ENCODE data around the gene MYLK. TPM values are rescaled to one million over a fixed set of nuclear protein-coding genes. Genes with fewer than 3 reads are reported as not detected.
"Not testable (repeated sequence)": the region's sequence is repeated elsewhere in the genome, so short reads cannot be mapped to it uniquely, and the experiment has no call there.

MYLK gene
- polyA plus RNA-seq, 2 donors: 14.2 to 104 TPM

- peaks cover 0 to 2% of the 10 kb centered on the region in 2 donors for H3K4me1 ChIP-seq (ENCODE audit: control insufficient read depth in 2 of 2, insufficient read depth in 2 of 2, low read length in 1 of 2)
- peaks cover 0 to 1% of the 10 kb centered on the region in 2 donors for H3K36me3 ChIP-seq (ENCODE audit: control insufficient read depth in 2 of 2, insufficient read depth in 2 of 2, low read length in 1 of 2)
- H3K27ac ChIP-seq (ENCODE audit: low read depth in 2 of 2, low read length in 1 of 2): no peak overlapping the region
- H3K4me3 ChIP-seq (ENCODE audit: low read depth in 1 of 2, low read length in 2 of 2): no peak overlapping the region
- no peaks in the 10 kb centered on the region for H3K27me3 ChIP-seq (ENCODE audit: control insufficient read depth in 1 of 2, insufficient read depth in 2 of 2, low read length in 2 of 2)
- 87 to 89% methylated on average over 5 of the region's 5 CpGs for WGBS, 2 donors
- no peaks in the 10 kb centered on the region for H3K9me3 ChIP-seq (ENCODE audit: control insufficient read depth in 2 of 2, insufficient read depth in 1 of 2, low read depth in 1 of 2, low read length in 1 of 2)
These were observed 275.1 kb downstream of the MYLK start for GRCh38 chr3:123609063-123609462.

DNA sequence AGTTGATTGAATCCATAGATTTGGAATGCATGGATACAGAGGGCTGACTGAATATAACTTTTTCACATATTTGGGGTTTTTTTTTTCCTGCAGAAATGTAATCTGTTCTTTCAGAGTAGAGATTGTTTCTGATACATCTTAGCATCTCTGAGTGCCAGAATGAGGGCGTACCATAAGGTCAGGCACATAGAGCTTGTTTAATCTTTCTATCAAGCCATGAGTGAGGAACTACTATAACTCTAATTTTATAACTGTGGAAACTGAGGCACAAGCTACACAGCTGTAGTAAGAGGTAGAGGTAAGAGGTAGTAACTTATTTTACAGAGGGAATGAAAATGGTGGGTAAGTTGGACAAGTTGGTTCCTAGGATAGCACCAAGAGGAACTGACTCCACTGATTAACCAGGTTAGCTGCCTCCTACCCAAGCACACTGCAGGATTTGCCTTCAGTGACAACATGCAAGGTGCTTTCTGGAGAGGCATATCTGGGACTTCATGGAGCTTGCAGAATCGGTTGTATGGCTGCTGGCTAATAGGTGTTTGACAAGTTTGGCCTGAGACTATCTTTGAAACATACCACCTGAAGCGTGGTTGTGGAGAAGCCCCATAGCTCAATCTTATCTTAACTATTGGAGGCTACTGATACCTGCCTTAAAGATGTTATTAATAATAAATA lies 275.7 kb downstream of the MYLK start:
- H3K4me1 ChIP-seq (ENCODE audit: control insufficient read depth in 2 of 2, insufficient read depth in 2 of 2, low read length in 1 of 2): peaks cover 0 to 3% of the 10 kb centered on the region in 2 donors
- no peak overlapping the region for H3K27ac ChIP-seq (ENCODE audit: low read depth in 2 of 2, low read length in 1 of 2)
- H3K9me3 ChIP-seq (ENCODE audit: control insufficient read depth in 2 of 2, insufficient read depth in 1 of 2, low read depth in 1 of 2, low read length in 1 of 2): no peaks in the 10 kb centered on the region
- no peak overlapping the region for H3K4me3 ChIP-seq (ENCODE audit: low read depth in 1 of 2, low read length in 2 of 2)
- H3K36me3 ChIP-seq (ENCODE audit: control insufficient read depth in 2 of 2, insufficient read depth in 2 of 2, low read length in 1 of 2): no peaks in the 10 kb centered on the region
- WGBS, 2 donors: 84 to 93% methylated on average over 3 of the region's 3 CpGs
- H3K27me3 ChIP-seq (ENCODE audit: control insufficient read depth in 1 of 2, insufficient read depth in 2 of 2, low read length in 2 of 2): no peaks in the 10 kb centered on the region

DNA sequence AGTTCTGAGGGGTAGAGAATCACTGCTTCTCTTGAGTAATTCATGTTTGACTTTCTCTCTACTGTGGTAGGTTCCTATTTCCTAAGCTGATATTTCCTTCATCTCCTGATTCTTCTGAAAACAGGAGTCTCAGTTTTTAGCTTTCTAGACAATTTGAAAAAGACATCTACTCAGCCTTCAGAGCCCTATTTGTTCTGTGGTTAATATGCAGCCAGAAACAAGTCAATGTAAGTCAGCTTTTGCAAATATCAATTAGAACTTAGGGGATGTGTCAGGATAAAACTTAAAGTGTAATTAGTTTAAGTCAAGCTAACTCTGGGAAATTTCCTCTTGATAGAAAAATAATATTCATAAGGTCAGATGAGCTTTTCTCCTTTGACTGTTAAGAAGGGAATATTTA lies 277.6 kb downstream of the MYLK start:
- no peaks in the 10 kb centered on the region for H3K36me3 ChIP-seq (ENCODE audit: control insufficient read depth in 2 of 2, insufficient read depth in 2 of 2, low read length in 1 of 2)
- peaks cover 0 to 7% of the 10 kb centered on the region in 2 donors for H3K4me1 ChIP-seq (ENCODE audit: control insufficient read depth in 2 of 2, insufficient read depth in 2 of 2, low read length in 1 of 2)
- H3K27me3 ChIP-seq (ENCODE audit: control insufficient read depth in 1 of 2, insufficient read depth in 2 of 2, low read length in 2 of 2): no peaks in the 10 kb centered on the region
- no peak overlapping the region for H3K27ac ChIP-seq (ENCODE audit: low read depth in 2 of 2, low read length in 1 of 2)
- no peak overlapping the region for H3K4me3 ChIP-seq (ENCODE audit: low read depth in 1 of 2, low read length in 2 of 2)
- H3K9me3 ChIP-seq (ENCODE audit: control insufficient read depth in 2 of 2, insufficient read depth in 1 of 2, low read depth in 1 of 2, low read length in 1 of 2): no peaks in the 10 kb centered on the region

- H3K27ac ChIP-seq (ENCODE audit: low read depth in 2 of 2, low read length in 1 of 2): peak overlapping the region in 1 of 2 donors; percentile 49
- H3K4me3 ChIP-seq (ENCODE audit: low read depth in 1 of 2, low read length in 2 of 2): no peak overlapping the region
- H3K36me3 ChIP-seq (ENCODE audit: control insufficient read depth in 2 of 2, insufficient read depth in 2 of 2, low read length in 1 of 2): no peaks in the 10 kb centered on the region
- WGBS, 2 donors: 63 to 82% methylated on average over 5 of the region's 5 CpGs
- H3K4me1 ChIP-seq (ENCODE audit: control insufficient read depth in 2 of 2, insufficient read depth in 2 of 2, low read length in 1 of 2): peaks cover 0 to 7% of the 10 kb centered on the region in 2 donors
- no peaks in the 10 kb centered on the region for H3K9me3 ChIP-seq (ENCODE audit: control insufficient read depth in 2 of 2, insufficient read depth in 1 of 2, low read depth in 1 of 2, low read length in 1 of 2)
- no peaks in the 10 kb centered on the region for H3K27me3 ChIP-seq (ENCODE audit: control insufficient read depth in 1 of 2, insufficient read depth in 2 of 2, low read length in 2 of 2)
These were observed 278.3 kb downstream of the MYLK start for GRCh38 chr3:123605789-123606234.

- not testable (repeated sequence) for H3K27ac ChIP-seq (ENCODE audit: low read depth in 2 of 2, low read length in 1 of 2); H3K9me3 ChIP-seq (ENCODE audit: control insufficient read depth in 2 of 2, insufficient read depth in 1 of 2, low read depth in 1 of 2, low read length in 1 of 2); H3K27me3 ChIP-seq (ENCODE audit: control insufficient read depth in 1 of 2, insufficient read depth in 2 of 2, low read length in 2 of 2); H3K4me1 ChIP-seq (ENCODE audit: control insufficient read depth in 2 of 2, insufficient read depth in 2 of 2, low read length in 1 of 2); H3K36me3 ChIP-seq (ENCODE audit: control insufficient read depth in 2 of 2, insufficient read depth in 2 of 2, low read length in 1 of 2); H3K4me3 ChIP-seq (ENCODE audit: low read depth in 1 of 2, low read length in 2 of 2)
- WGBS, 2 donors: 67 to 94% methylated on average over 2 of the region's 2 CpGs
These were observed 281.0 kb downstream of the MYLK start for GRCh38 chr3:123603153-123603552.

DNA sequence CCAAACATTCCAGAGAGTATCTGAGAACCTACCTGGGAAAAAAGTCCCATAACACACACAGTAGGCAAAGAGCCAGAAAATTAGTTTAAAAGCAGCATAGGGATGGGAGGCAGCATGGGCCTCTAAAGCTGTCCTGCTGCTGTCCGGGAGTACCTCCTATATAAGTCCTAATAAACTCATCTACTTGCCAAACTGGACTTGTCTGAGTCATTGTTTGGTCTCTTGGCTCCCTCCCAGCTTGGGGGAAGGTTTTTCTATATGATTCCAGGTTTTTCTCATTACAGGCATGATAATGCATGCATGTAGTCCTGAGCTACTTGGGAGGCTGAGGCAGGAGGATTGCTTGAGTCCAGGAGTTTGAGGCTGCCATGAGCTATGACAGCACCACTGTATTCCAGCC lies 281.8 kb downstream of the MYLK start:
- H3K4me3 ChIP-seq (ENCODE audit: low read depth in 1 of 2, low read length in 2 of 2): no peak overlapping the region
- H3K36me3 ChIP-seq (ENCODE audit: control insufficient read depth in 2 of 2, insufficient read depth in 2 of 2, low read length in 1 of 2): no peaks in the 10 kb centered on the region
- 46% methylated on average over 1 of the region's 1 CpG for WGBS, 2 donors
- H3K9me3 ChIP-seq (ENCODE audit: control insufficient read depth in 2 of 2, insufficient read depth in 1 of 2, low read depth in 1 of 2, low read length in 1 of 2): no peaks in the 10 kb centered on the region
- no peaks in the 10 kb centered on the region for H3K27me3 ChIP-seq (ENCODE audit: control insufficient read depth in 1 of 2, insufficient read depth in 2 of 2, low read length in 2 of 2)
- H3K4me1 ChIP-seq (ENCODE audit: control insufficient read depth in 2 of 2, insufficient read depth in 2 of 2, low read length in 1 of 2): peaks cover 0 to 7% of the 10 kb centered on the region in 2 donors
- H3K27ac ChIP-seq (ENCODE audit: low read depth in 2 of 2, low read length in 1 of 2): no peak overlapping the region

- not testable (repeated sequence) for H3K4me3 ChIP-seq (ENCODE audit: low read depth in 1 of 2, low read length in 2 of 2); H3K9me3 ChIP-seq (ENCODE audit: control insufficient read depth in 2 of 2, insufficient read depth in 1 of 2, low read depth in 1 of 2, low read length in 1 of 2); H3K4me1 ChIP-seq (ENCODE audit: control insufficient read depth in 2 of 2, insufficient read depth in 2 of 2, low read length in 1 of 2); H3K27me3 ChIP-seq (ENCODE audit: control insufficient read depth in 1 of 2, insufficient read depth in 2 of 2, low read length in 2 of 2); H3K36me3 ChIP-seq (ENCODE audit: control insufficient read depth in 2 of 2, insufficient read depth in 2 of 2, low read length in 1 of 2); H3K27ac ChIP-seq (ENCODE audit: low read depth in 2 of 2, low read length in 1 of 2)
These were observed 283.3 kb downstream of the MYLK start for GRCh38 chr3:123600863-123601262.

GRCh38 chr3:123597561-123597960 lies 286.6 kb downstream of the MYLK start:
- Histone ChIP-seq H3K9me3 (ENCODE audit: control insufficient read depth in 2 of 2, insufficient read depth in 1 of 2, low read depth in 1 of 2, low read length in 1 of 2) (no peaks in the 10 kb centered on the region), H3K4me3 (ENCODE audit: low read depth in 1 of 2, low read length in 2 of 2) (no peak overlapping the region), H3K4me1 (ENCODE audit: control insufficient read depth in 2 of 2, insufficient read depth in 2 of 2, low read length in 1 of 2) (peaks cover 0 to 4% of the 10 kb centered on the region in 2 donors), H3K36me3 (ENCODE audit: control insufficient read depth in 2 of 2, insufficient read depth in 2 of 2, low read length in 1 of 2) (no peaks in the 10 kb centered on the region), H3K27ac (ENCODE audit: low read depth in 2 of 2, low read length in 1 of 2) (no peak overlapping the region), H3K27me3 (ENCODE audit: control insufficient read depth in 1 of 2, insufficient read depth in 2 of 2, low read length in 2 of 2) (no peaks in the 10 kb centered on the region)
- 90 to 92% methylated on average over 4 of the region's 4 CpGs for WGBS, 2 donors

DNA sequence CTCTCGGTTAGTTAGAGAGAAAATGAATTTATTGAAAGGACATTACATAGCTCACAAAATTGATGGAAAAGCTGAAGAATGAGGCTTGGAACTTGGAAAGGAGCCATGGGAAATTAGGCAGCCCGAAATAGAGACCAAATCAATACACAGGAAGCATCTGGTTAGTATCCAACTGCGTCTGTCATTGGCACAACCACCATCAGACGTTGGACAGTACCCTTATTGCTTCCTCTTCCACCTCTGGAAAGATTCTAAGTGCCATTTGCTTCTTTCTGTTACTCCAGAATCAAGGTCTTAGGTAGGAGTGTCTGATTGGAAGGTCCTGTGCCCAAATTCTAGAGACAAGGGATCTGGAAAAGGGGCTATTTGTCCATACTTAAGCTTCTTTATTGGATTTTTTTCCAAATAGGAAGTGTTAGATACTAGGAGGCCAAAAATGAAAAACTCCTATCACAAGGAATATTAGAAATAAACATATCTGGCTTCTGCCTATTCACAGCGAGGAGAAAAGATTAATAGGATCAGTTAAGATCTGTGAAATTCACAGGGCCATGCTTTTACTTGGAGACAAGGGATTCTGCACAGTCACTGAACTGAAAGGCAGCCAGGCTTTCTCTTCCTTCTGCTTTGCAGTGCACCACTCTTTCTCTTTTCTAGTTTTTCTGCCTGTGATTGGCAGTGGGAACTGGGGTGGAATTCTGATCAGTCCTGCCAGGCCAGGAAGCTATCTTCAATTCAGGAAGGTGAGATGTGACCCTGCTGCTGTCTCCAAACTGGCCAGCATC lies 288.5 kb downstream of the MYLK start:
- H3K9me3 ChIP-seq (ENCODE audit: control insufficient read depth in 2 of 2, insufficient read depth in 1 of 2, low read depth in 1 of 2, low read length in 1 of 2): peaks cover 0 to 3% of the 10 kb centered on the region in 2 donors
- no peak overlapping the region for H3K4me3 ChIP-seq (ENCODE audit: low read depth in 1 of 2, low read length in 2 of 2)
- H3K27me3 ChIP-seq (ENCODE audit: control insufficient read depth in 1 of 2, insufficient read depth in 2 of 2, low read length in 2 of 2): no peaks in the 10 kb centered on the region
- no peak overlapping the region for H3K27ac ChIP-seq (ENCODE audit: low read depth in 2 of 2, low read length in 1 of 2)
- 71 to 74% methylated on average over 5 of the region's 5 CpGs for WGBS, 2 donors
- H3K36me3 ChIP-seq (ENCODE audit: control insufficient read depth in 2 of 2, insufficient read depth in 2 of 2, low read length in 1 of 2): no peaks in the 10 kb centered on the region
- H3K4me1 ChIP-seq (ENCODE audit: control insufficient read depth in 2 of 2, insufficient read depth in 2 of 2, low read length in 1 of 2): no peaks in the 10 kb centered on the region

DNA sequence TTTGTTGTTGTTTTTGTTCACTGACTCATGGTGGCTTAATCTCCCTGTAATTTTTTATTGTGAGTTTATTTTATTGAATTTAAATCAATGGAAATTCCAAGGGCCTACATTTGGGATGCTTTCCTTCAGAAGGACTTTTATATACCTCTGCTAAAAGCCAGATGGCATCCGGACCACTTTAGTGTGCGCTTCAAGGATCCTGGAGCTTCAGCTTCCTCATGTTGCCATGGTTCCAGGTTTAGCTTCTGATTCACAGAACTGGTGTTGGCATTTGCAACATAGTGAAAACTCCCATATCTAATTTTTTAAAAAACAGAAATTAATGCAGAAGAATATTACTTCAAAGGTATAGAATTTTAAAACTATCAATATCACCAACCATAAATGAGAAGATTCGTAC lies 290.8 kb downstream of the MYLK start:
- no peaks in the 10 kb centered on the region for H3K4me1 ChIP-seq (ENCODE audit: control insufficient read depth in 2 of 2, insufficient read depth in 2 of 2, low read length in 1 of 2)
- peaks cover 0 to 5% of the 10 kb centered on the region in 2 donors for H3K9me3 ChIP-seq (ENCODE audit: control insufficient read depth in 2 of 2, insufficient read depth in 1 of 2, low read depth in 1 of 2, low read length in 1 of 2)
- H3K4me3 ChIP-seq (ENCODE audit: low read depth in 1 of 2, low read length in 2 of 2): no peak overlapping the region
- WGBS, 2 donors: 97 to 98% methylated on average over 3 of the region's 3 CpGs
- H3K27me3 ChIP-seq (ENCODE audit: control insufficient read depth in 1 of 2, insufficient read depth in 2 of 2, low read length in 2 of 2): no peaks in the 10 kb centered on the region
- no peak overlapping the region for H3K27ac ChIP-seq (ENCODE audit: low read depth in 2 of 2, low read length in 1 of 2)
- H3K36me3 ChIP-seq (ENCODE audit: control insufficient read depth in 2 of 2, insufficient read depth in 2 of 2, low read length in 1 of 2): no peaks in the 10 kb centered on the region

All from esophagus (tissue), 2 donors.